ENCODE results near the gene ARHGAP44. TPM values are rescaled to one million over a fixed set of nuclear protein-coding genes. Genes with fewer than 3 reads are reported as not detected.

Gene ARHGAP44
- total RNA-seq, 2 donors from 2014 or later: not detected

Other genes with a start within 250 kb of the ARHGAP44 start
- not detected for gene MYOCD, start 123.6 kb upstream of the ARHGAP44 start, total RNA-seq
- gene ELAC2, start 228.5 kb downstream of the ARHGAP44 start, total RNA-seq: 10 to 100 TPM; 48.8 to 62.9 TPM